ENCODE measurements around the gene DISP2.

DISP2 gene

GRCh38 chr15:40342416-40343320 is 15.4 kb upstream of the DISP2 start:
- no peak for DNase-seq (ENCODE audit: low read depth in 2 of 2)

- DNase-seq (ENCODE audit: low read depth in 2 of 2): no peak
Measured at GRCh38 chr15:40343512-40343911, 14.5 kb upstream of the DISP2 start.

- DNase-seq (ENCODE audit: low read depth in 2 of 2): no peak
Measured at GRCh38 chr15:40344217-40344616, 13.8 kb upstream of the DISP2 start.

- peak in 1 of 2 donors; percentile 41 for DNase-seq (ENCODE audit: low read depth in 2 of 2)
Measured at GRCh38 chr15:40344631-40345120, 13.3 kb upstream of the DISP2 start.

- DNase-seq (ENCODE audit: low read depth in 2 of 2): no peak
Measured at GRCh38 chr15:40345225-40345866, 12.7 kb upstream of the DISP2 start.

GRCh38 chr15:40345867-40346578 is 12.0 kb upstream of the DISP2 start:
- DNase-seq (ENCODE audit: low read depth in 2 of 2): no peak

GRCh38 chr15:40346579-40347558 is 11.2 kb upstream of the DISP2 start:
- no peak for DNase-seq (ENCODE audit: low read depth in 2 of 2)

- DNase-seq (ENCODE audit: low read depth in 2 of 2): no peak
Measured at GRCh38 chr15:40347559-40348473, 10.2 kb upstream of the DISP2 start.

GRCh38 chr15:40348474-40348870 is 9.5 kb upstream of the DISP2 start:
- DNase-seq (ENCODE audit: low read depth in 2 of 2): no peak

GRCh38 chr15:40349163-40349562 is 8.9 kb upstream of the DISP2 start:
- no peak for DNase-seq (ENCODE audit: low read depth in 2 of 2)

- DNase-seq (ENCODE audit: low read depth in 2 of 2): no peak
Measured at GRCh38 chr15:40352281-40352901, 5.6 kb upstream of the DISP2 start.

- no peak for DNase-seq (ENCODE audit: low read depth in 2 of 2)
Measured at GRCh38 chr15:40353697-40354096, 4.3 kb upstream of the DISP2 start.

GRCh38 chr15:40354408-40355171 is 3.4 kb upstream of the DISP2 start:
- DNase-seq (ENCODE audit: low read depth in 2 of 2): no peak

- no peak for DNase-seq (ENCODE audit: low read depth in 2 of 2)
Measured at GRCh38 chr15:40355976-40356585, 1.9 kb upstream of the DISP2 start.

GRCh38 chr15:40357246-40357645 is 773 bp upstream of the DISP2 start:
- no peak for DNase-seq (ENCODE audit: low read depth in 2 of 2)

- peak in 1 of 2 donors; percentile 13 for DNase-seq (ENCODE audit: low read depth in 2 of 2)
Measured at GRCh38 chr15:40358471-40359353, 693 bp downstream of the DISP2 start.

GRCh38 chr15:40360015-40360414 is 2.0 kb downstream of the DISP2 start:
- DNase-seq (ENCODE audit: low read depth in 2 of 2): no peak

All from stimulated activated CD8-positive, alpha-beta memory T cell treated with anti-CD3 and anti-CD28 coated beads, Interleukin-7, amount 100 ng/mL, for 1 hour (primary cell).